ENCODE data around the gene MMD2. TPM values are rescaled to one million over a fixed set of nuclear protein-coding genes. Genes with fewer than 3 reads are reported as not detected.
"Not testable (repeated sequence)": the region's sequence is repeated elsewhere in the genome, so short reads cannot be mapped to it uniquely, and the experiment has no call there.

Gene MMD2
- polyA plus RNA-seq, 10 donors: 0.10 to 0.19 (median 0.11) TPM; not detected in 7

- no peak for DNase-seq
These were observed 64.5 kb downstream of the MMD2 start for GRCh38 chr7:4894482-4894881.

DNA sequence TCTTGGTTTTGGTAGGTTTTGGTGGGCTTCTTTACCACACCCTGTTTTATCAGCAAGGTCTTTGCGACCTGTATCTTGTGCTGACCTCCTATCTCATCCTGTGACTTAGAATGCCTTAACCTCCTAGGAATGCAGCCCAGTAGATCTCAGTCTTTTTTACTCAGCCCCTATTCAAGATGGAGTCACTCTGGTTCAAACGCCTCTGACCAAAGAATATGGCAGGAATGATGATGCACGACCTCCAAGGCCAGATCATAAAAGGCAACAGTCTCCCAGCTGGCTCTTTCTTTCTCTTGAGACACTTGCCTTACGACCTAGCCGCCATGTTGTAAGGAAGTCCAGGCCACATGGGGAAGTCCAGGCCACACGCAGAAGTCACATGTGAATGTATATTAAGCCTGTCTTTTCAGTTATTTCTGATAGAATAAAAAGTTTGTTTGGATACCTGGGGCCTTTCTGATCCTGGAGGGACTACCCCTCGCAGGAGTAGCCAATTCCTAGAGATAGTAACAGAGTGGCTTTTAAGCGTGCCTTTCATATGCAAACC is 65.0 kb downstream of the MMD2 start:
- no peak for DNase-seq

DNA sequence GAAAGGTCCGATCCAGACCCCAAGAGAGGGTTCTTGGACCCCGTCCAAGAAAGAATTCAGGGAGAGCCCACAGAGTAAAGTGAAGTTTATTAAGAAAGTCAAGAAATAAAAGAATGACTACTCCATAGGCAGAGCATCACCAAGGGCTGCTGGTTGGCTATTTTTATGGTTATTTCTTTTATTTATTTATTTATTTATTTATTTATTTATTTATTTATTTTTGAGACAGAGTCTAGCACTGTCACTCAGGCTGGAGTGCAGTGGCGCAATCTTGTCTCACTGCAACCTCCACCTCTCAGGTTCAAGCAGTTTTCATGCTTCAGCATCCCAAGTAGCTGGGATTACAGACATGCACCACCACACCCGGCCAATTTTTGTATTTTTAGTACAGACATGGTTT is 65.8 kb downstream of the MMD2 start:
- DNase-seq: not testable (repeated sequence)

GRCh38 chr7:4891522-4891921 is 67.5 kb downstream of the MMD2 start:
- DNase-seq: not testable (repeated sequence)

GRCh38 chr7:4889682-4890081 is 69.3 kb downstream of the MMD2 start:
- DNase-seq: no peak

GRCh38 chr7:4888161-4888560 is 70.8 kb downstream of the MMD2 start:
- no peak for DNase-seq

GRCh38 chr7:4886671-4887070 is 72.3 kb downstream of the MMD2 start:
- no peak for DNase-seq

- no peak for DNase-seq
These were observed 73.6 kb downstream of the MMD2 start for GRCh38 chr7:4885317-4885807.

GRCh38 chr7:4884164-4884563 is 74.8 kb downstream of the MMD2 start:
- no peak for DNase-seq

DNA sequence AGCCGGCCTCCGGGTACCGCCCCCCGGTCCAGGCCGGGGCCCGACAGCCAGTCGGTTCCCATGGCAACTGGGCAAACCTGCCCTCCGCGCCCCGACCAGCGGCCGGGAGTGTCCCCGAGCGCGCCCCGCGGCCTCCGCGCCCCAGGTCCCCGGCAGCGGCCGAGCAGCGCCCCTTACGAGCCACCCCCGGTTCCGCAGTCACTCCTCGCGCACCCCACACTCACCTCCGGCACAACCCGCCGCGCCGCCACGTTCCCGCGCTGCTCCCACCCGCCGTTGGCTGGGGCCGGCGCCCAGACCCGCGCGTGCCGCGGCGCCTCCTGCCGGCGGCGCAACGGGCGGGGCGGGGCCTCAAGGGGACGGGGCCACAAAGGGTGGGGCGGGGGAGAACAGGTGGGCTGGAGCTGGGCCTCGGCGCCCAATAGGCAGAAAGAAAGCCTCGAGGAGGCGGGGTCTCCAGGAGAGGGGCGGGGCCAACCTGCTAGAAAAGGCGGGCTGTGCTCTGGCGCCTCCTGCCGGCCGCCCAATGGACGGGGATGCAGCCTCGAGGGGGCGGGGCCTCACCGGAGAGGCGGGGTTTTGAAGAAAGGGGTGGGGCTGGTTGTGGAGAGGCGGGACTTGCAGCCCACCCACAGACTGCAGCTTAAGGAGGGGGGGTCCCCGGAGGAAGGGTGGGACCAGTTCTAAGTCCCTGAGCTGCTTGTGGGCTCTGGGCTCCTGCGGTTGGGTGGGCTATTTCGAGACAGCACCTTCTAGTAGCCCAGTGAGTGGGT is 75.4 kb downstream of the MMD2 start, which contains the start of gene RADIL:
Gene RADIL, minus strand, starts transcription at position 345 of the 773 bp plus-strand sequence. CDS start 5,577 bp downstream, outside the sequence.
- DNase-seq: peak; percentile 82 to 92 (median 90)

- DNase-seq: no peak
These were observed 76.0 kb downstream of the MMD2 start for GRCh38 chr7:4883033-4883371.

DNA sequence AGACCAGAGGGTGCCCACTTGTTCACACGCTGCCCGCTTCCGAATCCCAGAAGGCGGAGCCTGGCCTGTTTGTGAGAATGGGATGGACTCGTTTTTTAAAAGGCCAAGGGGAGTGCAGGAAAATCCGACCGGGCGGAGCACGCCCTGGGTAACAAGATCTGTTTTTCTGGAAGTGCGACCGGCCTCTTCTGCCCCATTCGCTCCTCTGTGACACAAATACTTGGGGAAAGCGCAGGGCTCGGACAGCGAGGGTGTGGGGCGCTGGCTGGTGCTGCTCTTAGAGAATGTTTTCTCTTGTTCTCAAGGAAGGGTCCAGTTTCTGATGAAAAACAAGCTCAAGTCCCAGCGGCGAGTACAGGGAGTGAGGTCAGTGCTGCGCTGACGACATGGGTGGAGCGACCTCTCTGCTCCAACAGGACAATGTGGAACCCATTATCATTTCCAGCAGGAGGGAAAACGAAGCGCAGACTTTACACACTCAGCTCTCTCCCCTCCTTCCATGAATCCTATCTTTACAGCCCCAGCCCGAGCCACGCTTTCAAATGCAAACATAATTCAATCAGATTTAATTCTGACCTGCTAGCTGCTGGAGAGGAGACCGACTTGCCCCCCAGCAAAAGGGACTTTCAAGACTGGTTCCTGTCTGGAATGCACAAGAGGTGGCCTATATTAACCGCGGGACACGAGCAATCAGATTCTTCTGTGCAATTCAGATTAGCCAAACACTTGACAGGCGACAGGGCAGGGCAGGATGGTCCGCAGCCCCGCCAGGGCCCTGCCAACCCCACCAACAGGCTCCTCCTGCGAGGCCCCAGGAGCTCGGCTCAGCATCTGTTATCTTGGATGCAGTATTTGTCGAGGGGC is 76.6 kb downstream of the MMD2 start:
- DNase-seq: peak; percentile 79 to 96 (median 90)

- DNase-seq: peak in 1 of 3 donors; percentile 26
These were observed 78.8 kb downstream of the MMD2 start for GRCh38 chr7:4880218-4880617.

DNA sequence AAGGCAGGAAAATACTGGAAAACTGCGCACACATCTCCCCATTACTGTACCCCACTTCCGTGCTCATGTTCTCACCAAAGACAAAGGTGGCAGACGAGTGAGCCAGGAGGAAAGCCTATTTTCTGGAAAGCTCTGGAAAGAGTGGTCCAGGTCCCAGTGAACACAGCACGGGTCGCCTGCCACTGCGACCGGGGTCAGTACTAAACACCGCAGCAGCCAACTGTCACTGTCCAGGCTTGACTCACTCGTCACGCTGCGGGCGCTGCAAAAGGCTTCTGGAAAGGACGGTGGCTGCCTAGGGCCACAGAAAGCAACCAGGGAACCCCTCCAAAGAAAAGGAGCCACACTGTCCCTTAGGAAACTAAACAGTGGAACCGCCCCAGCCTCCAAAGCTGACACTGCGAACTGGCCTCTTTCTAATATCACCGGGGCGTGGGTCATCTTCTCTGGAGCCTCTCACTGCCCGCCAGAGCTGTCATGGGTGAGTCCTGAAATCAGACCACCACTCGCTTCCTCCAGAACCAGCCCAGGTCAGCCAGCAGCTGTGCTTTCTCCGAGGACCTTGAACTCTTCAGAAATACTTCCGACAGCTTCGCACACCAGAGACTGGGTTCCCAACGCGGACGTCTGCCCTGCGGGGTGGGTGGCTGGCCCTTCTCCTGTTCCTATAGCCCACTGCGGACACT is 79.4 kb downstream of the MMD2 start:
- DNase-seq: no peak

GRCh38 chr7:4878336-4879335 is 80.4 kb downstream of the MMD2 start:
- no peak for DNase-seq

DNA sequence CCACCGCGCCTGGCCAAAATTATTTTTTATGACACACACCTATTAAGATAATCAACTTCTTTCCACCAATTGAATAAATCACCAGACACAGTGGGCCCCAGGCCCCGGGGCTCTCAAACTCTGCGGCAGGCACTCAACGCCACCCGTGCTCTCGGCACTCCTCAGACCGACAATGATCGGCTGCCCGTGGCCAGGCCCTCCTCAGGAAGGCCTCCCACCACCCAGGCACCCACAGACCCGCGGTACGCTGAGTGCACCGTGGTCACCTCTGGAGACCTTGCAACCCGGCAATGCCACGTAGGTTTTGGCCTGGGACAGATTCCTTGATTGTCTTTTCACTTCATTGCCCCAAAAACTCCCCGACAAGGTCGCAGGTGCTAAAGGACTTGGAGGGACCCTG is 82.4 kb downstream of the MMD2 start:
- no peak for DNase-seq

DNA sequence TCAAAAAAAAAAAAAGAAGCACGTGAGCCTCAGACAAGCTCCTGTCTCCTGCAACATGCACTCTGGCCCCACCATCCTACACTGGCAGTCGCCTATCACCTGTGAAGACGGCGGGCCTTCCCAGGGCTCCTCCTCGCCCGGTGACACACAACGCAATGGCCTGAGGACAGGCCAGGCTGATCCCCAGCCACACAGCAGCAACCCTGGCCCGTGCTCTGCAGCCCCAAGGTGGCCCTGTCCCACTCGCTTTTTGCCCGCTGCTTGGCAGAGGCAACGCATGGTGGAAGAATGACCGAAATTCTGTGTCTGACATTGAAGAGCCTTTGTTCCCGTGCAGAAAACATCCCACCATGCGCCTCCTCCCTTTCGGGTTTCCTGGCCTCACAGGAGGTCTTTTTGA is 83.6 kb downstream of the MMD2 start:
- no peak for DNase-seq

- no peak for DNase-seq
These were observed 85.7 kb downstream of the MMD2 start for GRCh38 chr7:4873071-4873944.

DNA sequence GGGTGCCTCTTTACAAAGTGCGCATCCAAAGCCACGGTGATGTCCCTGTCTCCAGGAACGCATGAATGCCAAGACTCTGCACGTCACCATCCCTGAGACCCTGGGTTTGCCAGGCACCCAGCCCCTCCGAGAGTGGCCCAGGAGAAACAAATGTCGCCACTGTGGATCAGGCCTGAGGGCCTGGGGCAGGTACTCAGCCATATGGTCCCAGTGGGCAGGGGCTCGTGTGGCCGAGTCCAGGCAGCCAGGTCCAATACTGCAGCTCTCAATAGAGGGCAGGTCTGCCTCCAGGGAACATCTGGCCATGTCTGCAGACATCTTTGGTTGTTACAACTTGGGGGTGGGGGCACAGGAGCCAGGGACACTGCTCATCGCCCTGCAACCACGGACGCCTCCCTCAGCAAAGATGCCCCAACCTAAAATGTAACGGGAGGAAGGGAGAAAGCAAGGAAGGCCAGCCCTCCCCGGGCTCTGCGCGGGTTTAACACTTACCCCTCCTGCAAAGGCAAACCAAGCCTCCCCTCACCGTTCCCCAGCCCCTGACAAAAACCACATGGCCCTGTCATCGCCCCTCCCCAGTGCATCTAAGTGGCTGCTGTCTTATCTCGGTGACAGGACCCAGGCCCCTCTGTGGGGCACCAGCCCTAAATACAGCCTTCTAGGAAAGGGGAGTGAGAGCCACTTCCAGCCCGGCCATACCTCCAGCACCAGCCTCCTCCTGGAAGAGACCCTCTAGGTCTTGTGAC is 86.9 kb downstream of the MMD2 start:
- DNase-seq: no peak

All from muscle of back (tissue), 11 donors.